Calu3 (cell line): ENCODE measurements around the gene PEX5L. TPM values are rescaled to one million over a fixed set of nuclear protein-coding genes. Genes with fewer than 3 reads are reported as not detected.

ENCODE experiments used
- BruUV-seq: library from RNA; stranded (reverse); fragments of 400-500 nt; replicated peaks from 2 replicates; lab custom pipeline; 2021; lab: Mats Ljungman, UMichigan
- CTCF ChIA-PET: fragments of 300-600 bp; sonication (Branson Sonifier 250); formaldehyde crosslinking; loops from one replicate; lab custom pipeline; 2022; ENCODE audit warnings: antibody characterized with exemption; lab: Charles Lee
- DNase-seq: peaks from one replicate; pipeline ENCODE4 v3.0.0; 2022
- H3K27ac Mint-ChIP-seq: one replicate; pipeline ENCODE4 v1.8.0; 2022; ENCODE audit warnings: mixed read lengths; ENCODE audit not compliant: unreplicated experiment
- H3K27me3 Mint-ChIP-seq: one replicate; pipeline ENCODE4 v1.8.0; 2022; ENCODE audit warnings: mixed read lengths; ENCODE audit not compliant: unreplicated experiment
- H3K36me3 Mint-ChIP-seq: one replicate; pipeline ENCODE4 v1.8.0; 2022; ENCODE audit warnings: mild to moderate bottlenecking, moderate library complexity, mixed read lengths; ENCODE audit not compliant: insufficient read depth, unreplicated experiment
- H3K4me1 Mint-ChIP-seq: one replicate; pipeline ENCODE4 v1.8.0; 2022; ENCODE audit warnings: mild to moderate bottlenecking, low read depth, mixed read lengths; ENCODE audit not compliant: unreplicated experiment
- H3K4me3 Mint-ChIP-seq: one replicate; pipeline ENCODE4 v1.8.0; 2022; ENCODE audit warnings: mild to moderate bottlenecking, low read depth, moderate library complexity, mixed read lengths; ENCODE audit not compliant: unreplicated experiment
- H3K9me3 Mint-ChIP-seq: one replicate; pipeline ENCODE4 v1.8.0; 2022; ENCODE audit warnings: low read depth, mixed read lengths; ENCODE audit not compliant: unreplicated experiment
- intact Hi-C: fragments of 100-400 bp; cut with micrococcal nuclease; formaldehyde crosslinking; loops from one replicate; pipeline ENCODE4 v1.10.0; 2022; ENCODE audit not compliant: unreplicated experiment
- total RNA-seq: library from RNA; stranded (reverse); gene quantifications from 2 replicates; pipeline ENCODE4 v1.2.3, GENCODE V29; 2022
- TF ChIP-seq, protein P1 (sequence below): fragments of 200-600 bp; IDR thresholded peaks from one replicate; pipeline ENCODE4 v1.8.0; 2022; ENCODE audit warnings: antibody characterized with exemption; ENCODE audit not compliant: unreplicated experiment

The PEX5L gene
- total RNA-seq, 1 experiment from 2014 or later: not detected

DNA sequence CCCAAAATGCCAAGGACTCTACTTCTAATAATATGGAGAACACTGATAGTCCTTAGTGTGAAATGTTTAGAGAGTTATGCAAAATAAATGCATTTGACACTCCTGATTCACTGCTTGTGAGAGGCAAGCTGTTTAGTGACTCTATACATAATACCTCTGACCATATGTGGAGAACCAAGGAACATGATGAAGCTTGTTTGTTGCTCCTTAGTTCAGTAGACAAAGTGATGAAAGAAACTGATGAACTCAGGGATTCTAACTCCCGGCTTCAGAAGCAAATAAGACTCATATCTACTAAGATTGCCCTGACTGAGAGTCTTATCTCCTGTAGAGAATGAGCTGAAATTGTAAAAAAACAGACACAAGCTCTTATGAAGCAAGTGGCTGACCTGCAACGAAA, 41.3 kb downstream of the PEX5L start:
- CTCF ChIA-PET: no interaction called here
- BruUV-seq: no TSS peak

DNA sequence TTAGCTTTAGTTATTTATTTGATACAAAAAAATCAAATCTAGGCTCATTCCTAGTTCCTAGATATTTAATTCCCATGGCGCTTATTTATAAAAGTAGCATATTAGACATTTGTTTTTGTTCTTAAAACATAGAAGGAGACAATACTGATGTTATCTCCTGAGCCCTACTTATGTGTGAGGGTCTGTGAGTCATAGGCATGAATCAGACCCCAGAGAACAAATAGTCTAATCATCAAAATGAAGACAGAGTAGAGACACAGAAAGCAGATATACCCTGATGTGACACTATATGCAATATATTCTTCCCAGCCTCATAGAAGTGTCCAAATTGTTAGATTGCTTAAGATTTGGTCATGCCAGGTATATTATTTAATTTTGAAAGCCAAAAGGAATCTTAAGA, 44.9 kb downstream of the PEX5L start:
- intact Hi-C loops: no loop called here
- TF ChIP-seq, protein P1, sequence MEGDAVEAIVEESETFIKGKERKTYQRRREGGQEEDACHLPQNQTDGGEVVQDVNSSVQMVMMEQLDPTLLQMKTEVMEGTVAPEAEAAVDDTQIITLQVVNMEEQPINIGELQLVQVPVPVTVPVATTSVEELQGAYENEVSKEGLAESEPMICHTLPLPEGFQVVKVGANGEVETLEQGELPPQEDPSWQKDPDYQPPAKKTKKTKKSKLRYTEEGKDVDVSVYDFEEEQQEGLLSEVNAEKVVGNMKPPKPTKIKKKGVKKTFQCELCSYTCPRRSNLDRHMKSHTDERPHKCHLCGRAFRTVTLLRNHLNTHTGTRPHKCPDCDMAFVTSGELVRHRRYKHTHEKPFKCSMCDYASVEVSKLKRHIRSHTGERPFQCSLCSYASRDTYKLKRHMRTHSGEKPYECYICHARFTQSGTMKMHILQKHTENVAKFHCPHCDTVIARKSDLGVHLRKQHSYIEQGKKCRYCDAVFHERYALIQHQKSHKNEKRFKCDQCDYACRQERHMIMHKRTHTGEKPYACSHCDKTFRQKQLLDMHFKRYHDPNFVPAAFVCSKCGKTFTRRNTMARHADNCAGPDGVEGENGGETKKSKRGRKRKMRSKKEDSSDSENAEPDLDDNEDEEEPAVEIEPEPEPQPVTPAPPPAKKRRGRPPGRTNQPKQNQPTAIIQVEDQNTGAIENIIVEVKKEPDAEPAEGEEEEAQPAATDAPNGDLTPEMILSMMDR: no peak
- Mint-ChIP-seq H3K27ac (no peak overlapping the region), H3K9me3 (peaks cover 6% of the 10 kb centered on the region), H3K27me3 (no peaks in the 10 kb centered on the region), H3K4me1 (peaks cover 9% of the 10 kb centered on the region), H3K36me3 (no peaks in the 10 kb centered on the region), H3K4me3 (no peak overlapping the region)
- CTCF ChIA-PET: interaction anchor here (0.6 kb wide), 1 partner anchor 356 kb away, joined by 5 read pairs; no protein-coding TSS in a partner anchor
- no peak for DNase-seq
- BruUV-seq: no TSS peak

More for the DNA sequence above, 41.3 kb downstream of the PEX5L start:
- no peaks in the 10 kb centered on the region for H3K36me3 Mint-ChIP-seq
- H3K4me3 Mint-ChIP-seq: no peak overlapping the region
- no peak overlapping the region for H3K27ac Mint-ChIP-seq
- H3K27me3 Mint-ChIP-seq: no peaks in the 10 kb centered on the region
- intact Hi-C loops: no loop called here
- peaks cover 4% of the 10 kb centered on the region for H3K9me3 Mint-ChIP-seq
- TF ChIP-seq, protein P1: no peak
- peaks cover 9% of the 10 kb centered on the region for H3K4me1 Mint-ChIP-seq
- DNase-seq: no peak

DNA sequence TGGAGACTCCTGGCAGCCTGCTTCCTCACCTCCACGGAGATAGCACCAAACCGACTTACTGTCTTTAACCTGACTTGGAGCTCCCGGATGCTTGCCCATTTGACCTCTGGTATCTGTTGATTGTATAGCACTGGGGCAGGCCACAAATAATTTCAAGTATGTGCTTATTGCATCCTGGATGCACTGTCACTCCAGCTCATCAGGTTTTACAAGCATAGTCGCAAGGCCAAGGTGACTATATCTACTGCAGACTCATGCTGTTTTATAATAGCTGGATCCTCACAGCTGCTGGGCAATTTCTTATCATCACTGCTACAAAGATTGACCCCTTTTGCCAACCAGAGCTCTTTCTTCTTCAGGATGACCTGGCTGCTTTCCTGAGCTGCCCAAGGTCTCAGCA, 45.6 kb downstream of the PEX5L start:
- peaks cover 3% of the 10 kb centered on the region for H3K9me3 Mint-ChIP-seq
- no peaks in the 10 kb centered on the region for H3K36me3 Mint-ChIP-seq
- peaks cover 9% of the 10 kb centered on the region for H3K4me1 Mint-ChIP-seq
- no peak for DNase-seq
- intact Hi-C loops: no loop called here
- CTCF ChIA-PET: interaction anchor here (0.5 kb wide), 1 partner anchor 106 kb away, joined by 6 read pairs; no protein-coding TSS in a partner anchor
- TF ChIP-seq, protein P1: no peak
- no TSS peak for BruUV-seq
- no peak overlapping the region for H3K4me3 Mint-ChIP-seq
- no peaks in the 10 kb centered on the region for H3K27me3 Mint-ChIP-seq
- no peak overlapping the region for H3K27ac Mint-ChIP-seq

DNA sequence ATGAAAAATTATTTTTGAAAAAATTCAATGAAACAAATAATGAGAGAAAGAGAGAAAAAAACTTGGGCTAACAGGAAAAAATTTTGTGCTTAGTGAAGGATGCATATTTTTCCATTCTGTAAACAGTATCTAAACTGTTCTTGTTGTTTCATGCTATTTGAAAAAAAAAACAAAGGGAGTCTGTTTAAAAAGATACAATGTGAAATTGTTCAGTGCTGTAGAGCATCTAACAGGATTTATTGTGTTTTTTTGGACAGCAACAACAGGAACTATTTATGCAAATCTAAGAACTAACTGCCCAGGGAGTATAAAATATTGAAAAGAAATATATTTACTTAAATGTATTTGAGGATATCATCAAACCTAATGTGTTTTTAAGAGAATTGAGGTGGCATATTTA, 55.1 kb downstream of the PEX5L start:
- no peak overlapping the region for H3K4me3 Mint-ChIP-seq
- CTCF ChIA-PET: no interaction called here

More for the DNA sequence above, 55.1 kb downstream of the PEX5L start:
- Mint-ChIP-seq H3K27me3 (no peaks in the 10 kb centered on the region), H3K9me3 (no peaks in the 10 kb centered on the region), H3K27ac (no peak overlapping the region), H3K36me3 (no peaks in the 10 kb centered on the region), H3K4me1 (no peaks in the 10 kb centered on the region)
- intact Hi-C loops: no loop called here
- TF ChIP-seq, protein P1: no peak
- no peak for DNase-seq
- BruUV-seq: no TSS peak
